GM19452 (cell line): Measurements from ENCODE around the gene VEPH1.

Experiments used
- ATAC-seq: cut with Tn5 transposase; IDR thresholded peaks from one replicate; pipeline ENCODE4 v1.9.1; 2021; ENCODE audit not compliant: unreplicated experiment

The VEPH1 gene

GRCh38 chr3:157390713-157391515 is 112.3 kb downstream of the VEPH1 start:
- no peak for ATAC-seq

GRCh38 chr3:157388976-157389375 is 114.2 kb downstream of the VEPH1 start:
- ATAC-seq: no peak

- ATAC-seq: no peak
Observed at GRCh38 chr3:157387708-157388435, 115.3 kb downstream of the VEPH1 start.

GRCh38 chr3:157384491-157384890 is 118.7 kb downstream of the VEPH1 start:
- no peak for ATAC-seq

- ATAC-seq: no peak
Observed at GRCh38 chr3:157384031-157384430, 119.2 kb downstream of the VEPH1 start.

- ATAC-seq: no peak
Observed at GRCh38 chr3:157381606-157382005, 121.6 kb downstream of the VEPH1 start.

GRCh38 chr3:157379525-157380140 is 123.6 kb downstream of the VEPH1 start:
- ATAC-seq: no peak

GRCh38 chr3:157376603-157377300 is 126.5 kb downstream of the VEPH1 start:
- no peak for ATAC-seq

GRCh38 chr3:157375342-157375986 is 127.8 kb downstream of the VEPH1 start:
- no peak for ATAC-seq

GRCh38 chr3:157374933-157375332 is 128.3 kb downstream of the VEPH1 start:
- ATAC-seq: no peak

GRCh38 chr3:157373783-157374182 is 129.4 kb downstream of the VEPH1 start:
- ATAC-seq: no peak

GRCh38 chr3:157370867-157371266 is 132.3 kb downstream of the VEPH1 start:
- ATAC-seq: no peak

GRCh38 chr3:157369727-157370421 is 133.3 kb downstream of the VEPH1 start:
- no peak for ATAC-seq

- ATAC-seq: no peak
Observed at GRCh38 chr3:157368171-157368570, 135.0 kb downstream of the VEPH1 start.

GRCh38 chr3:157363393-157363792 is 139.8 kb downstream of the VEPH1 start:
- ATAC-seq: no peak

GRCh38 chr3:157362348-157362747 is 140.9 kb downstream of the VEPH1 start:
- ATAC-seq: no peak

- ATAC-seq: no peak
Observed at GRCh38 chr3:157360044-157360443, 143.2 kb downstream of the VEPH1 start.

GRCh38 chr3:157356541-157356940 is 146.7 kb downstream of the VEPH1 start:
- ATAC-seq: no peak

- ATAC-seq: no peak
Observed at GRCh38 chr3:157355276-157355675, 147.9 kb downstream of the VEPH1 start.

GRCh38 chr3:157354722-157355121 is 148.5 kb downstream of the VEPH1 start:
- ATAC-seq: no peak
